Type B pancreatic cell (in vitro differentiated cells): ENCODE measurements around the gene PRR15L. TPM values are rescaled to one million over a fixed set of nuclear protein-coding genes. Genes with fewer than 3 reads are reported as not detected.

Experiments used
- DNase-seq: peaks from one replicate; pipeline ENCODE4 v3.0.0; 2021; ENCODE audit warnings: mixed read lengths; ENCODE audit not compliant: unreplicated experiment; ENCODE audit errors: extremely low spot score
- H3K27ac Mint-ChIP-seq: 2 replicates; pipeline ENCODE4 v1.8.0; 2021; ENCODE audit warnings: mild to moderate bottlenecking, mixed read lengths
- H3K27me3 Mint-ChIP-seq: 2 replicates; pipeline ENCODE4 v1.8.0; 2021; ENCODE audit warnings: mixed read lengths
- H3K36me3 Mint-ChIP-seq: 2 replicates; pipeline ENCODE4 v1.8.0; 2021; ENCODE audit warnings: mixed read lengths
- H3K4me1 Mint-ChIP-seq: one replicate; pipeline ENCODE4 v1.8.0; 2021; ENCODE audit warnings: mixed read lengths; ENCODE audit not compliant: unreplicated experiment
- H3K4me3 Mint-ChIP-seq: 2 replicates; pipeline ENCODE4 v1.8.0; 2021; ENCODE audit warnings: mild to moderate bottlenecking, mixed read lengths
- H3K9me3 Mint-ChIP-seq: 2 replicates; pipeline ENCODE4 v1.8.0; 2021; ENCODE audit warnings: mixed read lengths
- CTCF ChIP-seq: fragments of 200-600 bp; sonication (generic); conservative IDR thresholded peaks from 2 replicates; pipeline ENCODE4 v1.5.0; 2021; ENCODE audit warnings: antibody characterized with exemption, mild to moderate bottlenecking
- total RNA-seq: library from RNA; stranded (reverse); gene quantifications from 2 replicates; pipeline ENCODE4 v1.2.1, GENCODE V29; 2021; ENCODE audit warnings: low replicate concordance

PRR15L gene
- total RNA-seq, 1 donor from 2014 or later = 20.0 TPM

GRCh38 chr17:47945080-47945479, 12.6 kb downstream of the PRR15L start:
- no peak overlapping the region for H3K4me3 Mint-ChIP-seq
- peaks cover 5% of the 10 kb centered on the region for H3K9me3 Mint-ChIP-seq
- no peak for TF ChIP-seq CTCF
- no peak overlapping the region for H3K27ac Mint-ChIP-seq
- H3K36me3 Mint-ChIP-seq = no peaks in the 10 kb centered on the region
- H3K27me3 Mint-ChIP-seq = peaks cover 5% of the 10 kb centered on the region
- no peak for DNase-seq
- peaks cover 23% of the 10 kb centered on the region for H3K4me1 Mint-ChIP-seq

GRCh38 chr17:47942568-47942967, 15.1 kb downstream of the PRR15L start:
- Mint-ChIP-seq H3K27ac (peak overlapping the region; percentile 13), H3K27me3 (peaks cover 5% of the 10 kb centered on the region), H3K4me3 (peak overlapping the region; percentile 88), H3K9me3 (peaks cover 5% of the 10 kb centered on the region), H3K4me1 (peaks cover 13% of the 10 kb centered on the region), H3K36me3 (no peaks in the 10 kb centered on the region)
- no peak for TF ChIP-seq CTCF
- DNase-seq = no peak

GRCh38 chr17:47942096-47942510, 15.6 kb downstream of the PRR15L start:
- peaks cover 5% of the 10 kb centered on the region for H3K9me3 Mint-ChIP-seq
- peaks cover 13% of the 10 kb centered on the region for H3K4me1 Mint-ChIP-seq
- peaks cover 5% of the 10 kb centered on the region for H3K27me3 Mint-ChIP-seq
- DNase-seq = no peak
- peak overlapping the region; percentile 88 for H3K4me3 Mint-ChIP-seq
- TF ChIP-seq CTCF = no peak
- peak overlapping the region; percentile 13 for H3K27ac Mint-ChIP-seq
- H3K36me3 Mint-ChIP-seq = no peaks in the 10 kb centered on the region

GRCh38 chr17:47941246-47942095, 16.2 kb downstream of the PRR15L start, which contains the start of gene PNPO:
TSS of gene PNPO (plus strand) at chr17:47941571. CDS start at chr17:47941676, 105 bp downstream.
- peak within 1 kb of the TSS; percentile 80 for H3K27ac Mint-ChIP-seq
- peak; percentile 80 for DNase-seq
- peaks cover 18% of the 10 kb centered on the region for H3K4me1 Mint-ChIP-seq
- no peaks in the 10 kb centered on the region for H3K36me3 Mint-ChIP-seq
- H3K9me3 Mint-ChIP-seq = peaks cover 5% of the 10 kb centered on the region
- peak within 1 kb of the TSS; percentile 88 for H3K4me3 Mint-ChIP-seq
- no peak for TF ChIP-seq CTCF
- H3K27me3 Mint-ChIP-seq = peaks cover 5% of the 10 kb centered on the region

- Mint-ChIP-seq H3K36me3 (no peaks in the 10 kb centered on the region), H3K9me3 (peaks cover 5% of the 10 kb centered on the region), H3K4me3 (no peak overlapping the region), H3K27me3 (peaks cover 5% of the 10 kb centered on the region), H3K4me1 (peaks cover 14% of the 10 kb centered on the region), H3K27ac (no peak overlapping the region)
- no peak for DNase-seq
- no peak for TF ChIP-seq CTCF
Measured at GRCh38 chr17:47937941-47938340, 19.7 kb downstream of the PRR15L start.
